DMS153 treated with DMSO at 0.1 percent for 48 hours (cell line): ENCODE data around the gene PFKP.

Source experiments
- DNase-seq: peaks from one replicate; lab custom pipeline; 2025; ENCODE audit not compliant: unreplicated experiment; lab: John Stamatoyannopoulos, UW

The PFKP gene

DNA sequence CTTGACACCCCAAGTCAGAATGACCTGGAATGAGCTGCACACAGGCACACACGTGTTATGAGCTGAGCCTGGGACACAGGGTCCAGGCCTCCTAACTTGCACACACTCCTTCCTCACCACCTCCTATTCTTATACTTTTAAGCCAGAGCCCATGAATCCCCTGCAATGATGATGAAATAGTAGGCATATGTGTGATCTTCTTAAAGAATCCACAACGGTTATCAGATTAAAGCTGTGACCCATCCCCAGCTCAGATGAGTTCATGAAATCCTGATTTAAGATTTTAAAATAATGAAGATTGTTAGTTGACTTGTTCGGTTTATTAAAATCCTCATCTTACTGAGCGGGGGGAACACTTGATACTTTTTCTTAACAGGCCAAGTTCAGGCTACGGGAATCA, 66.6 kb downstream of the PFKP start:
- DNase-seq = no peak

DNA sequence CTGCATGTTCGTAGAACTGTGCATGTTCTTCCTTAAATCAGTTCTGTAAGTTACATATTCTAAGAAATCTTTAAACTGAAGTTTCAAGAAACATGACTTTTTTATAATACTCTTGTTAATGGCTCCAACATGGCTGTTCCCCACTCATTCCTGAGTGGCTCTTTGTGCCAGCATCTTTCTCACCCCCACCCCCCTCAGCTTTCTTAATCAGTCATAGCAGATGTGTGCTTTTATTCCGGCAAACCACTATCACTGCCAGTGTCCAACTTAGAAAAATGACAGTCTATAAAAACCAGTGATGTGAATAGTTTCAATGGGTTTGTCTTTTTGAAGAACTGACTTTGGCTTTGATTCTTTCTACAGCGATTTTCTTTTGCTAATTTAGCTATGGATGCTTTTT, 67.7 kb downstream of the PFKP start:
- no peak for DNase-seq

DNA sequence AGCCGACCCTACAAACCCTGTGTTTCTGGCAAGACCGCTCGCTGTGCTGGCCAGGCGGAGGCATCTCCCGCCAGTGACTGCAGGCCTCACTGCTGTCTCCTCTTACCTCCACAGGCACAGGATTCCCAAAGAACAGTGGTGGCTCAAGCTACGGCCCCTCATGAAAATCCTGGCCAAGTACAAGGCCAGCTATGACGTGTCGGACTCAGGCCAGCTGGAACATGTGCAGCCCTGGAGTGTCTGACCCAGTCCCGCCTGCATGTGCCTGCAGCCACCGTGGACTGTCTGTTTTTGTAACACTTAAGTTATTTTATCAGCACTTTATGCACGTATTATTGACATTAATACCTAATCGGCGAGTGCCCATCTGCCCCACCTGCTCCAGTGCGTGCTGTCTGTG, 69.0 kb downstream of the PFKP start:
- no peak for DNase-seq

DNA sequence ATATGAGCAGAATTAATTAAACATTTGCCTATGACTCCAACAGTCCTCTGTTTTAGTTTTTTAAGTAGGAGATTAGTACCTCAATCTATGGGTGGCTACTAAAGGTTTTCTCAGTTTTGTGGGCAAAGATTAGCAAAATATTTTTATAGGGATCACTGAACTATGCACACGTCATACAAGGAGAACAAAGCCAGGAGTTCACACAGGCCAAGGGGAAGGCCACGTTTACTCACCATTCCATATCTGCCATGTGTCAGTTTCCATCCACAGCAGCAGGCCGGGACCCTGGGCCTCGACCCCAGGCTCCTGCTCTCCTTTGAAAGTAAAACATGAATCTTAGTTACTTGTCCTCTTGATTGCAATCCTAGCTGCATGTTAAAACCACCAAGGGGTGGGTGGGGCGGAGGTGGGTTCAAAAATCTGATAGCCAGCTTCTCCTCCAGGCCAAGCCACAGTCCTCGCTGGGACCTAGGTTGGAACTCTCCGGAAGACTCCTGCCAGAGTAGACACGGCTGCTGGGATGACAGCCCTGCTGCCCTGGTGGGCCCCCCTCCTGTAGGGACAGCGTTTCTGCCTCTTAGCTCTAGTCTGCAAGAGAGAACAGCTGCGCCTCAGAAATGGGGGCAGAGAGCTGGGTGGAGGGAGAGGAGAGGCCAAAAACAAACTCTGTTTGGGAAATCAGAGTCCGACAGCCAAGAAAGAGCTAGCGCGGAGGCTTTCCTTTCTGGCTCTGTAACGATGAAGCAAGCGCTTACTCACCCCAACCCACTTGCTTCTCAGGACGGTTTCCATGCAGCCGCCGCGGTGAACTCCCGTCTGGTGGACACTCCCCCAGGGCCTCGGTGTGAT, 69.6 kb downstream of the PFKP start:
- no peak for DNase-seq

DNA sequence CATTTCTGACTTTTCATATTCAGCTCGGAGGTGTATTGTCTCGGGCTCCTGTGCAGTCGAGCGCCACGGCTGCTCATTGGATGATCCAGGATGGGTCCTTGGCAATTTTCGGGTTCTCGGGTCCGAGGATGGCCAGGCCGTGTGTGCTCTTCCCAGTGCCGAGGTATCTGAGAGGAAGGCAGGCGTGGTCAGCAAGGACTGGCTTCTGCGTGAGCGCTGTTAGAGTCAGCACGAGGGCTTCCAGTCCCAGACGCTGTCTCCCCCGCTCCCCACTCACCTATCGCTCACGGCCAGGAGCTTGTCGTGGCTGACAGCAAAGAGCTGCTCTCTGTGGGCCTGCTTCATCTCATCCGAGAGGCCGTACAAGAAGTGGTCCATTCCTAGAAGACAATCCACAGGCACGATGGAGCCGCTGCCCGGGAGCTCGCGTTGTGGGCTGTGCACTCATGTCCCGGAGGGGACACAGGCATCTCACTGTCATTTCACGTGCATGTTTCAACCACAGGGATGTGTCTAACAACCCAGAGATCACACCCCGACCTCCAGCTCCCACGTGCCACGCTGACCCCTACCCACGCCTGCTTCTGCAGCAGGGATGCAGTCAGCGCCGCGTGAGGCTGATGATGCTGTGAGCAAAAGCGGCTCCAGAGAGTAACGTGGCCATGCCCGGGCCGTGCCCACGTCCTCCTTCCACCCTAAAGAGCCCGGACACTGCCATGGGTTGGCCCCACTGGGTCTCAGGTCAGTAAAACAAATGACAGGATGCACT, 70.8 kb downstream of the PFKP start:
- DNase-seq = no peak

DNA sequence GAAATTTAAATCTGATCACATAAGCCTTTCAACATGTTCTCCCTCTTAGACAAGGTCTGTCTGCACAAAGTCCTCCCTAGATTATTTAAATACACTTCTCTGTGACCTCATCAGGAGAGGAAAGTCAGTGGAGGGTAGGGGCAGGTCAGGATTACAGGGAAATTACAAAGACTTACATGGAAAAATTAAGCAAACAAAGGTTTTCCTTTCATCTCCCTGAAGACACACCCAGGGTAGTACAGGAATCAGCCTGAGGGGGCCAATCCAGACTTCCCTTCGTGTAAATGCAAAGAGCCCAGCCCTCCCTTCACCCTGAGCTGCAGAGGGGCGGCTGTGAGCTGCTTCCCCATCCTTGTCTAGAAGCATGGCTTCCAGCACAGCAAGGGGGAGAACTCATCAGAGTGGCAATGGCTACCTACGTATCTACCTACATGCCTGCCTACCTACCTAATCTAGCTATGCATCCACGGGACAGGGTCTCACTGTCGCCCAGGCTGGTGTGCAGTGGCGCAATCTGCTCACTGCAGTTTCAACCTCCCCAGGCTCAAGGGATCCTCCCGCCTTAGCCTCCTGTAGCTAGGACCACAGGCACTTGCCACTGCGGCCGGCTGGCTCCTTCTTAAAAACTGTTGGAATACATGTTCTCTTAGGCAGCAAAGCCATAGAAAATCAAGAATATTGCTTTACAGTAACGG, 72.0 kb downstream of the PFKP start:
- no peak for DNase-seq

DNA sequence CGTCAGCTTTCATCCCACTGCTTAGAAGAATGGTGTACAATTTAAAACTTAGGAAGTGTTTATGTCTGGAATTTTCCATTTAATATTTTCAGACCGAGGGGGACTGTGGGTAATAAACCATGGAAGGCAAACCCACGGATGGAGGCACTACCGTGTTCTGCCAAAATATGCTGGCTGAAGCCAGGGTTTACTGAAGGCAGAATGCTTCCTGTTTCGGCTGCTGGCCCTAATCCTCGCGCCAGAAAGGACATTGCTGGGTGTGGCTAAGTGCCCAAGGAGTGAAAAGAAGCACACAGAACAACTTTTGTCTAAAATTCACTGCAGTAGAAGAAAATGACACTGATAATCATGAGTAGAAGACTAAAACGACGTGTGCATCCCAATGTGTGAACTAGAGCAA, 72.9 kb downstream of the PFKP start:
- DNase-seq = no peak

DNA sequence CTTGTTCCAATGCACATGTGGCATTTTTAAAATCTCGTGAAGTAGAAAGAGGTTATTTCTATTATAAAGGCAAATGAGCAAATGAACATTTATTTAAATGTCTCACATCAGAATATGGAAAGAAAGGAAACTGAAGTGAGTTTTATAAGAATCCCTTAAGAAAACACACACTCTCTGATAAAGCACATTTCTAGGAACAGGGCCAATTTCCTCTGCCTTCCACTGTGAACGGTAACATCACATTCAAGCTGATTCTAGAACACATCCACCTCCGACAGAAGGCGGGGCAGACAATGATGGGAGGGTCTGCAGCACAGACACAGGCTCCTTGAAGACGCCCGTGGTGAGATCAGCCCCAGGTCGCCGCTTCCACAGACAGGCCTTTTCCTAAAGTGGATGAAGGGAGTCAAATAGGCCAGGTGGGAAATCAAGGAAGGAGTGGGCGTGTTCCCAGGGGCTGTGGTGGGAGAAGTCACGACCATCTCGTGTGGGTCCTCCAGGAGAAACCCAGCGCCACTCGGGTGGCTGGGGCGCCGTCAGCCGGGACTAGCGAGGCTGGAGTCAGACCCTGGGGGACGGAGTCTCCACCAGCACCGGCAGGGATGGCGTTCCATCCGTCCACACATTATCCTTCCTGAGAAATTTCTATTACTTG, 74.1 kb downstream of the PFKP start:
- no peak for DNase-seq

DNA sequence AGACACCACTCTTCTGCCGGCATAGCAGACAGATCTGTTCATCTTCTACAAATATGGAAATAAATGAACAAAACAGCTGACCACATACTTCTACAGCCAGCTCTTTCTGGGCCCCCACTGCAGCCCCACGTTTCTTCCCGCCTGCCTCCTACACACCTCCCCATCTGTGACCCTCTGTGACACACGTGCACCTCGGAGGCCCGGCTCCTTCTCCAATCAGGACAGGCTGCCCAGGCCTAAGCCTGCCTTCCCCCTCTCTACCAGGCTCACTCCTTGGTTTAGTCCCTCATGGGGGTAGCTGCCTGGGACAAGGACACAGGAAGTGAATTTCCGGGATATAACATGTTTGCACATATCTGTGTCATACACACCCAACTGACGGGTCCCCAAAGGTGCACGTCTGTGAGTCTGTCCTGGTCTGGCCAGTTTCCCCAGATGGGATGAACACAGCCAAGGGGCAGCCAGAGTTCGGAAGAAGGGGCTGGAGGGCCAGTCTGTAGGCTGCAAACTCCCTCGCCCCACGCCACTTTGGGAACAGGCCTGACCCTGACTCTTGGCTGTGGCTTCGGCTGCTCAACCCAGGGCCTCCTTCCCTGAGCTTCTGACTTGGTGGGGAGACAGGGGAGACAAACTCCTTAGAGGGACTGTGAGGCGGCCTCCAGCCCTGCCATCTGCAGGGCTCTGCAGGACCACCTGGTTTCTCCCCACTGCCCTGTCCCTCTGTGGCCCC, 75.0 kb downstream of the PFKP start:
- DNase-seq = no peak

DNA sequence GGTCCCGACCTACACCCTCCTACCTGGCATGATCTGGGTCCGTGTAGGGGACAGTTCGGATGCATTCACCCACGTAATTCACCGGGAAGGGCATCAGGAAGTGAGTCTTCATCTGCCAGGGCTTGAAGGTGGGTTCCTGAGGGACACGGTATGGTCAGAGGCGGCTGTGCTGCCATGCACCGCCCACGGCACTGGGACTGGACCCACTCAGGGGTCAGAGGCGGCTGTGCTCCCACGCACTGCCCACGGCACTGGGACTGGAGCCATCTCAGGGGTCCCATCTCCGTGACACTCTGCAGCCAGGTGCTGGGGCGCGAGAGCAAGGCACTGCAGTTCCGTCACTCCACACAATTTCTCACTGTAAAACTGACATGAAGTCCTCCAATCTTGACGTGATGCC, 76.0 kb downstream of the PFKP start:
- no peak for DNase-seq

DNA sequence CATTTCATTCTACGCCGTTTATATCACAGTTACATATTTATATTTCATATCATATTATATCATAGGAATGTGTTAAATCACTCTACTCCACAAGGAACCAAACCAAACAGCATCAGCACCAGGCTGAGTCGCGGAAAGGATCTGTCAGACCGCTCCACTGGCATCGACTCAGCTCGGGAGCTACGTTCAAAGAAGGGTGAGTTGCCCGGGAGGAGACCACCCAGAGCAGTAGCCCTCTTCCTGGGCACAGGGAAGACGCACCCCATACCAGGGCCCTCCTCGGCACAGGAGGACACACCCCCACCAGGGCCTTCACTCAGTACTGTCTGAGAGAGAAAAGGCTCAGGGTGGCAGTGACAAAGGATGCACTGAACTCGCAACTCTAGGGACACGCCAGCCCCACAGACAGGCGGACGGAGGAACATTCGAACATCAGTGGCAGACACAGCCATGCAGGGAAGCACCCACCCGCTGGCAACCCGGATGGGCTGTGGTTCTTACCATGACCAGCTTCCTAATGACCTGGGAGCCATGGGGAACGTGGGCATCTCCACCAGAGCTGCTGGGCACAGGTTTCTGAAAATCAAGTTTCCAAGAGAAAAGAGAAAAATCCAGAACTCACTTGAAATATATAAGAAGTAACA, 76.6 kb downstream of the PFKP start:
- no peak for DNase-seq

DNA sequence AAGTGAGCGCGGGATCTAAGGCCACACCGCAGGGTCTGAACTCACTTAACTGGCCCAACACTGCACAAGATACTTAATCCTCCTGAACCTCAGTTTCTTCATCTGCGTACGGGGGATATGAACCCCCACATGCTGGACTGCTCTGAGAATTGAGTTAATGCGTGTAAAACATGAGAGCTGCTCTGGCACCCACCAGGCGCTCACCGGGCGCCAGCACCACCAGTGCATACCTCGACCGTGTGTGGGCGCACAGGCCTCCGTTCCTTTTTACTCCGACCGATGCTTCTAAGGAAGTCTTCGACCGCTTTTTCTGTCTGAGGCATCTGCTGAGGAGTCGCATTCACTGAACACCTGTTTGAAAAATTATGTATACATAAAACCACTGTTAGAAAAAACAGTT, 78.0 kb downstream of the PFKP start:
- DNase-seq = no peak

DNA sequence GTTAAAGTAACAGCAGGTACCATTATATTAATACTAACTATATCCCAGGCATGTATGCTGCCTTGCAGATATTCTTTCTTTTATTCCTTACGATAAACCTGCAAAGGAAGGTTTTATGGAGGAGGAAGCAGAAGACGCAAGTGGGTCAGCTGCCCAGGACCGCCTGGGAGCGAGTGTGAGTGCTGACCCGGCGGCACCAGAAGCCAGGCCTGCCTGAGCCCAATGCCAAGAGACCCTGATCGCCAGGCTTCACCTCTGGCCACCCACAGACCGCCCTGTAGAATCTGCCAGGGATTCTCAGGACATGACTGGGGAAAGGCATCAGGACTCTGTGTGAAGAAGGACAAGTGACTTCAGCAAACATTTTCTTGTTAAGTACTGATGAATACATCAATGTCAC, 78.9 kb downstream of the PFKP start:
- DNase-seq = no peak

DNA sequence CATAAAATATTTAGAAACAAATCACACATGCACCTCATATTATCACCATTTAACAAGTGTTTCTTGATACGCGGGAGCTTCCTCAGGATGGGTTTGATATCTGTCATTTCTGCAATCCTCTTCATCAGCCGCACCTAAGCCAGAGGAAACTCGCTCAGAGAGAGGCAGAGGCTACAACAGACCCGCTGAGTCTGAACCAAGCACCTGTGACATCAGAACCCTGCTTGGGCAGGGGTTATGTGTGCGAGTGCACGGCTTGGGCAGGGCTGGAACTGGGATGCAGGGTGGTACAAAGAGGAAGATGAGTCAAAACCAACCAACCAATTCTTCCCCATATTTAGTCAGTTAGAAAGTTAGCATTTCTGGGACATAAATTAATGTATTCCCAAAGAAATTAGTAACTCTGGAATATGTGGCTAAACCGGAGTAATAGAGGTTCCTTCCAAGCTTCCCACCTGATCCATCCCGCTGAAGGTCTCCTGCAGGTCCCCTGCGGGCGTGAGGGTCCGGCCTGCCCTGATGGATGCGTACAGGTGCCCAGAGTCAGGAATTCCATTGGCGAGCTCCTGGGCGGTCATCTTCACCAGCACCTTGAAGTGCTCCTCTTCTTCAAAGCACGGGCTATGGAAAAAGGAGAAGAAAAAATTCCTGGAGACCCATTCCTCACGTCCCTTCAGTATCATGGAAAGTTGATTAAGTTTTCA, 79.9 kb downstream of the PFKP start:
- DNase-seq = no peak

DNA sequence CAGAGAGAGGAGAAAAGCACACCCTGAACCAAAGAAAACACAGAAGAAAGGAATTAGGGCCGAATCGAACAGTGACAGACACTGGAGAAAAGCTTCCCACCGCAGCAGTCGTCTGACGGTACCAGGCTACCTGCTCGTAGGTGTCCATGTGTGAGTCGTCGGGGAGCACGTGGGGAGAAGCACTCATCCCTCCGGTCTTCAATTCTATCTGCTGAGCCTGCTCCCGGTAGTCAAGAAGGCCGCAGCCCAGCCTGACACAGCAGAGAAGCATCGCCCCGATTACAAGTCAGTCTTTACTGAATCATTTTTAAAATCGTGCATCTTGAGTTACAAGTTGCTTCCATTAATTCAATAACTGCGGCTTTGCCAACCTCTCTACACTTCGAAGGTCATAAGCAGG, 80.7 kb downstream of the PFKP start:
- DNase-seq = no peak

DNA sequence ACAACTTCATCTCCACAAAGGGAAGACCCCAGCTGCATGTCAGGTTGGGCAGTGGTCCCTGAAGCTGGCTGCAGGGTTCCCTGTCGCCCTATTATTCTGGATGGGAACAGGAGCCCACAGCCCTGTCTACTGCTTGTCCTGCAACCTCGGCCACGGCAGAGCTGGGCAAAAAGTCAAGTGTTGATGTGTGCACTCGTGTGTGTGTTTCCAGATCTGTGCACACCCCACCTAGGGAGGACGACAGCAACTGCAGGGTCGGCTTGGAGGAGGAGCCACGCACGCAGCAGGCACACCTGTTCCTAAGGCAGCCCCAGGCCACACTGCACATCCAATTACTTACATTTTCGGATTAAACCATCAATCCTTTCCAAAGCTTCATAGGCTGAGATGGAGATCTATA, 81.6 kb downstream of the PFKP start:
- DNase-seq = no peak

DNA sequence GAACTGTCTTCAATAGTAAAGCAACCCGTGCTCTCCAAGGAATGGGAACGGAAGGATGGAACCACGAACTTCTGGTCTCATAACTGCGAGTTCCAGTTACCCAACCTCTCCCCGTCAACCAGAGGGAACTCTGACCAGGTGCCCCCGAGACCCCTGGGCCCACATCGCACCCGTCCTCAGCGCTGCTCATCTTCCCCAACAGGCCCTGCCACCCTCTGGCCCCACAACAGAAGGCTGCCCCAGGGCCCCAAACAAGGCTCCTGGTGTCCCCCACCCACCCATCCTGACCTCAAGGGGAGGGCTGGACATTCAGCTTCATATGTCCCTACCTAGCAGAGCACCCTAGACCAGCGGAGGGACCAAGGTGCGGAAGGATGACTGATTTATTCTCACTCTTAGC, 82.6 kb downstream of the PFKP start:
- DNase-seq = no peak

DNA sequence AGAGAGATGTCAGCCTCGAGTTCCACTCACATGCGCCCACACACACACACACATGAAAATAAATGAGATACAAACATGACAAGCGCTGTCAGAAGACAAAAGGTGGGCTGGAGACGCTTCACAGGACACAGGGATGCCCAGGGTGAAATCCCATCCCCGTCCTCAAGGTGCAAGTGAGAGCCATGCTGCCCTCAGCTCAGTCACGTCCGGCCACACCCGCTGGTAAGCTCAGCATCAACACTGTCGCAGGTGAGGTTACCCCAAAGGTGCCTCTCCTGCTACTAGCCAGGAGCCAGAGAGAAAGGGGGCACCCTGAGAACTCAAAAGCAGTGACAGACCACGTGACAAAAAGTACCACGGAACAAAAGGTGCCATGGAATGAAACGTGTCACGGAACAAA, 83.0 kb downstream of the PFKP start:
- no peak for DNase-seq

DNA sequence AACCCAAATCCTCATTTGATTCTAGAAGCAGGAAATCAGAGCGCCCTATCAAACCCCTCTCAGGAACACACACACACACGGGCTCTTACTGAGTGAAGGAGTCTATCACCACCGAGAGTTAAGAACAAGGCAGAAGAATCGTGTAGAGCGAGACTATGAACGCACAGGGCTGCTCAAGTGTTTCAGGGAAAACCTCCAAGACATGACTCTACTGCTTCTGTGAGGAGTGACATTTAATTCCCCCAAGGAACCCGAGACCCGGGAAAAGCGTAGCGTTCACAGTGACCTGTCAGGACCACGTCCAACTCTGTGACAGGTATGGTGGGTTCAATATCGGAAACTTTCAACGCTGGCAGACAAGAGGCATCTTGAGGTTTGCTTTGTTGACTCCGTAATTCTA, 83.6 kb downstream of the PFKP start:
- DNase-seq = no peak
